DND-41 (cell line): ENCODE data around the gene MICAL3.

Experiments
- EZH2 ChIP-seq: IDR thresholded peaks from 3 replicates; pipeline ENCODE4 v1.6.1; 2012; ENCODE audit warnings: borderline replicate concordance, low read depth, mild to moderate bottlenecking, moderate library complexity, low read length, inconsistent platforms; ENCODE audit not compliant: severe bottlenecking
- TF ChIP-seq, protein P1 (sequence below): IDR thresholded peaks from 2 replicates; pipeline ENCODE4 v1.5.1; 2012; ENCODE audit warnings: borderline replicate concordance, low read length, moderate library complexity, mild to moderate bottlenecking; ENCODE audit not compliant: poor library complexity, severe bottlenecking; ENCODE audit errors: extremely low read depth

DNA sequence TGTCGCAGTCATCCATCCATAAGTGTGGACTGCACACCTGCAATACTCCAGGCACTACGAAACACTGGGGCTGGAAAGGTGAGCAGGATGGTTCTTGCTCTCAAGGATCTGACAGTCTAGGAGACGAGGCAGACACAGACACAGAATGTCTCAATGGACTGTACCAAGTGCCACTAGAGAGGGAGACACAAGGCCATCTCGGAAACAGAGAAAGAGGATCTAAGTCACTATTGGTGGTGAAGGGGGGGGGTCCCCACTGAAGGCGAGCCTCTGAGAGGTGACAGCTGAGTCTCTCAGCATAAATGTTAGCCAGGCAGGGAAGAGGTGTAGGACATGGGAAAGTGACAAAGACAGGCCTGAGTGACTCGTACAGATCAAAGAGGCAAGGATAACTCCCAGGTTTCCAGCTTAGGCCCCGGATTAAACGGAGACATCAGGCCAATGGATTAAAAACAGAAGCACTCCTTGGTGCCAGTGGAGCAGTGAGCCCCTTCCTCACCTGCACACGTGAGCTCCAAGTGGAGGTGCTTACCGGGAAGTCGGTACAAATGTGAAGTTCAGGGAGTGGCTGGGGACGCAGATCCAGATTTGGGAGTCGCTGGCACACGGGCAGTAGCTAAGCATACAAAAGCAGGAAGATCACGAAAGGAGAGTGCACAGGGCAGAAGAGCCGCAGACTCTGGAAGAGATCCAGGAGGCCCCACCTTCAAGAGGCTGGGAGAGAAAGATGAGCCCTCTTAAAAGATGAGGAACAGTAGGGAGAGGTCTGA lies 117.2 kb downstream of the MICAL3 start:
- no peak for TF ChIP-seq EZH2
- TF ChIP-seq, protein P1, sequence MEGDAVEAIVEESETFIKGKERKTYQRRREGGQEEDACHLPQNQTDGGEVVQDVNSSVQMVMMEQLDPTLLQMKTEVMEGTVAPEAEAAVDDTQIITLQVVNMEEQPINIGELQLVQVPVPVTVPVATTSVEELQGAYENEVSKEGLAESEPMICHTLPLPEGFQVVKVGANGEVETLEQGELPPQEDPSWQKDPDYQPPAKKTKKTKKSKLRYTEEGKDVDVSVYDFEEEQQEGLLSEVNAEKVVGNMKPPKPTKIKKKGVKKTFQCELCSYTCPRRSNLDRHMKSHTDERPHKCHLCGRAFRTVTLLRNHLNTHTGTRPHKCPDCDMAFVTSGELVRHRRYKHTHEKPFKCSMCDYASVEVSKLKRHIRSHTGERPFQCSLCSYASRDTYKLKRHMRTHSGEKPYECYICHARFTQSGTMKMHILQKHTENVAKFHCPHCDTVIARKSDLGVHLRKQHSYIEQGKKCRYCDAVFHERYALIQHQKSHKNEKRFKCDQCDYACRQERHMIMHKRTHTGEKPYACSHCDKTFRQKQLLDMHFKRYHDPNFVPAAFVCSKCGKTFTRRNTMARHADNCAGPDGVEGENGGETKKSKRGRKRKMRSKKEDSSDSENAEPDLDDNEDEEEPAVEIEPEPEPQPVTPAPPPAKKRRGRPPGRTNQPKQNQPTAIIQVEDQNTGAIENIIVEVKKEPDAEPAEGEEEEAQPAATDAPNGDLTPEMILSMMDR = no peak
